LoVo (cell line): Measurements from ENCODE around the gene FBN2.

ENCODE experiments used
- DNase-seq: peaks from one replicate; pipeline ENCODE4 v3.0.0-alpha.2; 2016; ENCODE audit warnings: low spot score

Gene FBN2

DNA sequence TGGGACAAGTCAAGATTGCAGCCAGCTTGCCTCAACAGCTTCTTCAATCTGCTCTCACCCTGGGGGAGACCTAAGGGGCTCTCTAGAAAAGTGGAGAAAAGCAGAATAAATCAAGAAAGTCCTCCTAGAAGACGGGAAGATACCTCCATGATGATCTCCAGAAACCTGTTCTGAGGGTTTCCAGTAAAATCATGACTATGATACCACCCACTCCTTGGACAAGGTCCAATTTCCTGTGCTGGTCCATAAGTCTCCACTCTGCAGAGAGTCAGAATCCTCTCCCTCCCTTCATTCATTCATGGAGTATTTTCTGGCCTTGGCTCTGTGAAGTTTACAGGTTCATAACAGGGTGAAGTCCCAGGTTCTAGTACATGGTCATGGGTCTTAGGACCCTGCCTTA, 285.8 kb downstream of the FBN2 start:
- no peak for DNase-seq

DNA sequence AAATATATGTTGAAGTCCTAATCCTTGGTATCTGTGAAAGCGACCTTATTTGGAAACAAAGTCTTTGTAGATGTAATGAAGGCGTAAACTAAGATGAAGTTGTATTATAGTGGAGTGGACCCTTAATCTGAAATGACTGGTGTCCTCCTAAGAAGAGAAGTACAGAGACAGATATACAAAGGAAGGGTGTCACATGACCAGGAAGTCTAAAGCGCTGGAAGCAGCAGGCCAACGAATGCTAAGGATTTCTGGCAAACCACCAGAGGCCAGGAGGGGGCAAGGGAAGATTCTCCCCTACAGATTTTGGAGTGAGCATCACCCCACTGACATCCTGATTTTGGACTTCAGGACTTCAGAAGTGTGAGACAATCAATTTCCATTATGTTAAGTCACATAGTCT, 292.1 kb downstream of the FBN2 start:
- DNase-seq: no peak

DNA sequence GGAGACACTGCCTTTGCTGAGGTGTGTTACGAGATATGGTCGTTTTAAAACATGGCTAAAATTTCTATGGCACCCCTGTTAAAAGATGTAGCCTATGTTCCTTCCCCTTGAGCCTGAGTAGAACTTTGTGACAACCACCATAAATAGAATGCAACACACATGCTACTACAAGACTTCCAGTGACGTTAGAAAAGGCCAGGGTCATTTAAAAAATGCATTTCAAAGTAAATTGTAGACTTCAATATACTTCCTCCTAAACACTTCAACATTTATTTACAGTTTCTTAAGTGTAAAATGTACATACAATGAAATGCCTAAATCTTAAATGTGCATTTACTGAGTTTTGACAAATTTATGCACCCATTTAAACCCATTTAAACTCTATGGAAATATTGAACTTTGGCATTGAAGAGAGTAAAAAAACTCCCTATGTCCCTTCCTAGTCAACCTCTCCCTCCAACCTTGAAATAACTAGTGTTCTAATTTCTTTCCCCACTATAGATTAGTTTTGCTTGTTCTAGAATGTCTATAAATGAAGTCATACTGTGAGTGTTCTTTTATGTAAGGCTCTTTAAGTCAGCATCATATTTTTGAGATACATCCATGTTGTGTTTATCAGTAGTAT, 294.0 kb downstream of the FBN2 start:
- DNase-seq: no peak

DNA sequence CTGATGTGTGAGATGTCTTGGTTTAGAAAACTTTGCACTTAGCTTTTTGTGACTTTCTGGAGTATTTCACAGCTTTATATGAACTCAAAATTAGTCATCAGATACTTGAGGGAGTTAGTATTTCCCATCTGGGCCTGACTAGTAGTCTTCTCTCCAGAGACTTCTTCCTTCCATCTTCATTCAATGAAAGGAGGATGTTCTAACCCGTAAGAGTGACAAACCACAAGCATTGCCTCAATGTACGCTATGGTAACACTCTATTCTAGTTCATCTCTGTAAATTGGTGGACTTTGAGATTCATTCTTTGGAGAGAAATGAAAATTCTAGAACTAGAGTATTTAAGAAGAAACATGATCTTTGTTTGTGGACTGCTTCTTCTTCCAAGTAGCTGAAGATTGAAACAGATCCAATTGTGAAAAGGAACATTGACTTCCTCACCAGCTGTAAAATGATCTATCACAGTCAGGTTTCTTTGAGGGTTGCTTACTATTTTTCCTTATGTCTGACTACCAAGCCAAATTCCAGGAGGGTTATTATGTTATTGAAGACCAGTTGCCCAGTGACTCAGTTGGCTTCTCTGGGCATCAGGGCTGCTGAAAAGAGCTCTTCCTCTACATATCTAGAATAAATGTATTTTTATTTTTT, 296.9 kb downstream of the FBN2 start:
- DNase-seq: no peak

DNA sequence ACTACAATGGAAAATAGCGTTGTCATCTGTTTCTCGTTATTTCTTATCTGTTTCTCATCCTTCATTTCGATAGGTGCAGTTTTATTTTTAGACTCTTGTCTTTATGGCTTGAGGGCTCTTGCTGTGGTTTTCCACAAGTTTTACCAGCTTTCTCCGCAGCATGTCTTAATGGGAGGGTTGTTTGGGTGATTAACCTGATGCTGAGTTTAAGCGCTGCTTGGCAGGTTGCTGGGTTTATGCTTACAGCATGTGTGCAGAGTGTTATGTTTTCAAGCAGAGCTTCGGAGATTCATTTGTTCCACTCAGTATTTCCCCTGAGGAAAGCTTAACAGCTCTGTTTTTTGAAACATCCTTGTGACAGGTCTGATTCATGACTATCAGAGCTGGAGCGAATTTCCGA, 300.5 kb downstream of the FBN2 start:
- DNase-seq: no peak

DNA sequence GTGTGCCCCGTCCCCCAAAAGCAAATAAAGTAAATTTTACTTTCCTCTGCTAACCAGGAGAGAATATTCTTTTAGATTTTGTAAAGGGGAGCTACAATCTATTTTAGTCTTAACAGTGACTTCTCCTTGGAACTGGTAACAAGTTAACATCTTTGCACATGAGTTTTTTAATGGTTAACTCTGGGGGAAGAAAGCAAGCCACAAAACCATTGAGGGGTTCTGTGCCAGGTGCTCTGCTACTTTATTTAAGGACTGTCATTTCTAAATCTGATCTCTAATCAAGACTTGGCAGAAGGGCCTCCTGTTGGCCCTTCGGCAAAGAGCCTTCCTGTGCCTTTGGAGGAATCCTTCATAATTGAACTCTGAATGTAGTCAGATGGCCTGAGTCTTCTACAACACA, 301.0 kb downstream of the FBN2 start:
- no peak for DNase-seq

DNA sequence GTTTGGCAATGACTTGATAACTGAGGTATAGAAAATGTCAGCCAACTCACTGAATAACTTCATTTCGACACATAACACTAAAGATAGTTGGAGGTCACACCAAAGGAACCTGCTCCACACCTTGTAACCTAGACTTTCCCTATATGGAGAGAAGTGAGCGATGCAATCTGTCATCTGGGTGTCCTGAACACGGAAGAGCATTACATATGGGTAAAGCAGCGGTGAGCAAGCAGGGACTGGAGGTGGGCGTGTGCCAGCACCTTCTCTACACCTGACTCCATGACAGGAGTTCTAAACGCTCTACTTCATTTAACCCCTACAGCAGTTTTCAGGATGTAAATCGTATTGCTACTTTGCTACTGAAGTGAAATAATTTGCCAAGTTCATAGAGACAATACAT, 301.7 kb downstream of the FBN2 start:
- DNase-seq: no peak

DNA sequence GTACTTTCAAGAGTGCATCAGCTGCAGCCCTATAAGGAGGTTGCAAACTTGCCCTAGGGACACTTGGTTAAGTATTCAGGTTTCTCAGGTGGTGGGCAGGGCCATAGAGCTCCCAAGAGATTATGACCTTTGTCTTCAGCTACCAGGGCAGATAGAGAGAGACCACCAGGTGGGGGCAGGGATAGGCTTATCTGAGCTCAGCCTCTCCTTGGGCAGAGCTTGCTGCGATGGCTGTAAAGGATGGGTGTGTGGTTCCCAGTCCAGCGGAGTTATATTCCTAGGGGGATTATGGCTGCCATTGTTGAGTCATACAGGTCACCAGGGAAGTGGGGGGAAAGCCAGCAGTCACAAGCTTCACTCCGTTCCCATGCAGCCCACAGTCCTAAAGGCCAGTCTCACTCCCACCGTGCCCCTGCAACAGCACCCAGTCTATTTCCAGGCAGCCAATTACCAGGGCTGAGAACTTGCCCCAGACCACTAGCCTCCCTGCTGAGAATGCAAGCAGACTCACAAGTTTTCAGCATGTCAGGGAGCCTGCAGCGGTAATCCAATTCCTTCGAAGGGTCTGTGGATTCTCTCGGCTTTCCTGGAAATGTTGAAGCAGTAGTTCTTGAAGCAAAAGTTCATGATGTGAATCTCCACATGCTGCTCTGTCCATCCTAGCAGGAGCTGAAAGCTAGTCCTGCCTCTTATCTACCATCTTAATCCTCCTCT, 303.0 kb downstream of the FBN2 start:
- DNase-seq: no peak

DNA sequence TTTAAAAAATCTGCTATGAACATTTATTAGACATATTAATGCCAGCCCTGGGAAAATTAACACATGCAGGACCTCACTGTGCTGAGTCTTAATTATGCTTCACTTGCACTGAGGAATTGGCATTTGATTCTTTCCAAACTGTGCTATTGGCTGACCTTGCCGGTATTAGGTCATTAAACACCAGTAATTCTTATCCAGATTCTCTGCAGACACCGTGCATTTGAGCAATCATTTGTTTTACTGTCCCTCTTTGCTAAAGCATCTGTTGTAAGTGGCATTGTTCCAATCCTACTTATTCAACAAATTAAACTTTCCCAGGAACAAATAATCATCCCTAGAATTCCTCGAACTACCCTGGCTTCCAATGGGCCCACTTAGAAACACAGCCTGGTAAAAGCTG, 309.5 kb downstream of the FBN2 start:
- DNase-seq: no peak

DNA sequence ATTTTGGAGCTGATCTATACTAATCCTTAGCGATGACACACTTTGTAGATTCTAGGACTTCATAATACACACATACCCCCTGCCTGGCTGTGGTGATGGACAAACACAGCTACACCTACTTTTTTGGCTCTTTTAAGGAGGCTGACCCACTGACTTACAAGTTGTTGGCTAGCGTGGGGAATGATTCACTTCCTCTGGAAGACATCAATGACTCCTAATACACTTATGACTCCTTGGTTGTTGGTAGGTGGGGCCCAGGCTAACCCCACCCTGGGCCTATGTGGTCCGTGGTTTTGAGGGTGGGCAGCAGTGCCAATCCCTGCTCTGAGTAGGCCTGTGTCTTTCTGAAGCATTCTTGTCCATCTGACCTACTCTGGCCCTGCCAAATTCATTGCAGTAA, 310.0 kb downstream of the FBN2 start:
- DNase-seq: peak; percentile 63

DNA sequence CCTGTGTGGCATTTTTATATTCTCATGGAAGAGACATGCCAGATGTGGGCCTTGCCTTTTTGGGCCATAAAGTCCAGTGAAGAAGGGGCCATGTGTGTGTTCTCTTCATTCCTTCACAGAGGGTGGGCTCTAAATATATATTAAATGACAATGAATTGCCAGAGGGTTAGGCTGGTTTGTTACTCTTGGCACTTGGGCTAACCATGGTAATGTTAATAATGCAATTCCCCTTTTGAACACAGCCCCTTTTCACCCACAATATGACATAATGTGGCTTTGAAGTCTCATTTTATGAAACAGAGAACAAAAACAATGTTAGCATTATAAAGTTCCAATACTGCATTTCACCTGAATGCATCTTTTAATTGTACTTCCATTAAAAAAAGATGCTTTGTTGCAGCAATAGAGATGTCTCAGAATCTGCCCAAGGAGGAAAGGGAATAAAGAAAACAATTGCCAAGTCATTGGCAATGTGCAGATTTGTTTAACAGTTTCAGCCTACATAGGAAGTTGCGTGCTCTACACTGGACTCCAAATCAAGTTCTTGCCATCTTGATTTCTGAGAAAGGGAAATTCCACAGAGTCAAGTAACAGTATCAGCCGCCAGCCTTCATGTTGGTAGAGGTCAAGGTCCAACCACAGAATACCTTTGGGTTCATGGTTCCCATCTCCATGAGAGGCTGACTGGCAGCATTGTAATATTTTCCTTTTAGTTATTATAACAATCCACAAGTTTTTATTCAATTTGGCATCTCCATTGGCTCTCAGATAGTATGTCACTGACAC, 312.6 kb downstream of the FBN2 start:
- peak; percentile 63 for DNase-seq

DNA sequence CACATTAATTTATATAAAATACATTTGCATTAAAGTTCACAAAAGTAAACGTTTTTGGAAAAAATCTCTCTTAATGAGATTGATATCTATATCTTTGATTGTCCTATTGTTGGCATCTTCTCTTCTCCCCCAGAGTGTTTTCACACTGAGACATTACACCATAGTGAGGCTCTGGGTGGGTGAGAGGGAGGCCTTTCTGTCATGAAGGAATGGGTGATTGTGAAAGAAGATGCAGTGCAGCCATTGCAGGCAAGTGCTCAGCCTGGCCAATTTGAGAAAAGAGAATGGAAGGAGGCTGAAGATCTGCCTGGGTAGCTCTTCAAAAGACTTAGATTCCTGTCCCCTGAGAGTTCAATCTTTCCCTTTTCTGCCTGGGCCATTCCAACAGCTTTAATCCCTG, 313.7 kb downstream of the FBN2 start:
- DNase-seq: no peak

DNA sequence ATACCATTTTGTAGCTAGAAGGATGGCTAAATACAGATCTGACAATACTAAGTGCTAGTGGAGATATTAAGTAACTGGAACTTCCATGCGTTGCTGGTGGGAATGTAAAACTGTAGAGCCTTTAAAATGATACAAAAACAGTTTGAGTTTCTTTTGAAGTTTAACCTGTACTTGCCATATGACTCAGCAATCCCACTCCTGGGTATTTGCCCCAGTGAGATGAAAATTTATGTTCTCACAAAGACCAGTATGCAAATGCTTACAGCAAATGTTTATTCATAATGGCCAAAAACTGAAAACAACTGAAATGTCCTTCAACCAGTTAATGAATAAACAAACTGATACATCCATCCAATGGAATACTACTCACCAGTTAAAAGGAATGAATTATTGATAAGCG, 317.2 kb downstream of the FBN2 start:
- no peak for DNase-seq

DNA sequence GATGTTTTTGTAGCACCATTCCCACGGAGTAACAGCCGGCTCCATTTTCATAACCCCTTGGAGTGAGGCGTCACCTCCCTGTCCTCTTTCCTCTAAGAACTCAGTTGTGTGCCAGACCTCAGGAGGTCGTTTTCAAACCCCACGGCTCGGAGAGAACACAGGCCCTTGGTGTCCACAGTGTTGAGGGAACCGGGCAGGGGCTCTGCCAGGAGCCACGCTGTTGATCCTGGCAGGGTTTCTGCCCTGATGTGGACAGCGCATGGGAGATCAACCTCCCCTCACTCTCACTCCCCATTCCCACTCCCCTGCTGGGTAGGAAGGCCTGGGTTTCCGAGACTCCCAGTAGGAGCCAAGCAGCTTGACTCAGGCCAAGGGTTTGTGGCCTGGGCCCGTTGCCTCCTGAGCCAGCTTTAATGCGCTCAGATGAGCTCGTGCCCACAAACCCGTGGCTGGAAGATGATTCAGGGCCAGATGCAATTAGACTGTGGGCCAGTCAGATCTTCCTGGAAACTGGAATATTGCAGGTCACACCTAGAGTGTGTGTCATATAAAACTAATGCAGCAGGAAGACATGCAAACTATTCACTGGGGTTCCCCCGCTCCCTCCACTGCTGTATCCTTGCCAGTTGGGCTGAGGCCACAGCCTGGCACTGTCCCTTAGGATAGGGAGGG, 321.0 kb downstream of the FBN2 start:
- peak; percentile 51 for DNase-seq

DNA sequence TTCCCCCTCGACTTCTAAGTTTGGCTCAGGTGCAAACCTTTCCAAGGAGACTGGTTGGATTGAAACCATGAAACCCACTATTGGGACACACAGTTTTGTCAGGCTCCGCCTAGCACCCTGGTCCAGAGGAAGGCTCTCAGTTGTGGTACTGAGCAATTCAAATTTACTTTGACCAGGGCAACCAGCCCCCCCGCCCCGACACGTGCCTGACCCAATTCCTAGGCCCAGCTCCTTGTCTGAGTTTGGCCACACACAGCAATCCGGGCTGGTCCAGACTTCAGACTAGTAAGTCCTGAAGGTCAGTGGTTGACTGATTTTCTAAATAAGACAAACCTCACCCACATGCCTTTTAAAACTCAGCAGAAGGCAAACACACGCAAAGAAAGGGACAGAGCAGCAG, 321.8 kb downstream of the FBN2 start:
- DNase-seq: no peak

DNA sequence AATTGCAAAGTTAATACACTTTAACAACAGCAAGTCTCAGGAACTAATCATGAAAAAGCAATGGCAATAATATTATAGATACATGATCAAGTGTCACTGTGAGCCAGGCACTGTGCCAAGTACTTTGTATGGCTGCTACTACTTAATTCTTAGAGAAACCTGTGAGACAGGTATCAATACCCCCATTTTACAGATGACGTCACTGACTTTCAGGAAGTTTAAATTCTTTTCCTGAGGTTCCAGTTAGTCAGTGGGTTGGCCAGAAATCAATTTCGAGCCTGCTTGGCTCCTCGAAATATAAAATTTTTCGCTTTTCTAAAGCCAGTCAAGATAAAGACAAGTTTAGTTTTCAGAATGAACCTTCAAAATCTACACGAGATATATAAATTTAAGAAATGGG, 324.2 kb downstream of the FBN2 start:
- no peak for DNase-seq

DNA sequence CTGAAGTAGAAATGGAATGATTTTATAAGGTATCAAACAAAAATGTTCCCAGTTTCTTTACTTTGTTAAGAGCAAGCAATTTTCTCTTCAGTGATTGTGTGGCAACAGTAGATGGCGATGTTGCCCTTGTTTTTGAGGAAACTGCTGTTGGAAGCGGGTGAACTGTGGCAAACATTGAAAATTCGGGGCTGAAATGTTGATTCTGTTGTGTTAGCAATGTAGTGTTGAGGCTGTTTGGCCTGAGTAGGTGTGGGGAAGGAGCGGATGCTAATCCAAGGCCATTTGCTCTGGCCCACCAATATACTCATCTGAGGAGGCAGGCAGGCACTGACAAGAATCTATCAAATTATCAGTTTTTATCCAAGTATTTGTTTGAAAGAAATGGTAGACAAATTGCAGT, 324.7 kb downstream of the FBN2 start:
- DNase-seq: peak; percentile 70

DNA sequence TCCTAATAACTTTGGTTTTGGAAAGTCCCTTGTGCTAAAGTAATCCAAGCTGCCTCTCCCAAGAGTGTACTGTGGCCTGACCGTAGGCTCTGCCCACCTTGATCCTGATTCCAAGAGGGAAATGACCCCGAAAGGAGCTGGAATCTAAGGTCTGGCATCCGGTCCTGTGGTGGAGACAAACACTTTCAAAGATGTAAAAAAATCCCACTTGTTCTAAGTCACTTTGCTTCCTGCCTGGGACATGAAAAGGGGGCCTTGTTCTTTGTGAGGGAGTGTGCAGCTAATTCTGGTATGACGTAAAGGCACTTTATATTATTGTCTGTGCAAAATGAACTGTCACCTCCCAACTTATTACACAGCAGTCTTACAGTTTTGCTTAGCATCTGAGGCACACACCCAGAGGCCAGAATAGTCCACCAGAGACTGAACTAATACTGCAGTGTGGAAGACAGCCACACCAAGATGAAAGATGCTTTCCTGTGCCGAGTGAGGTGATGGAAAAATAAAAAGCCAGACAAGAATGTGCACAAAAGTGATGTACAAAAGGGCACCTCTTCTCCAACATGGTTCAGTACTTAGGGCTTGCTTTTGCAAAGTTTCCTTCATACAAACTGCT, 325.7 kb downstream of the FBN2 start:
- no peak for DNase-seq

DNA sequence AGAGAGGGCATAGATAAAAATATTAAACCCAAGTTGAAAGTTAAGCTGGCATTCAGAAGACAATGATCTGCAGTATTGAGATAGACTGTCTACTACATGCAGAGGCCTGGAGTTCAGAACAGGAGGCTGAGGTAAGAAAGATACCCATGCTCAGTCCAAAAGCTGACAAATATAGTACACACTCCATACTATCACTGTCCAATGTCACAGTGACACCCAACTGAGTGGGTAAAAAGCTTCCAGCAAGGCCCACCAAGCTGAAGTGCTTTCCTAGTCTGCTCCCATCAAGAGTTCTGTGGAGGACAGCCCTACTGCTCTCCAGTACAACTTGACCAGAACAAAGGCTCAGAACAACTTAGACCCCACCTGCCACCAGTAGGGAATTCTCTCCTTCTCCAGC, 329.6 kb downstream of the FBN2 start:
- no peak for DNase-seq
